IPS-18c (cell line): ENCODE measurements around the gene ZC3H14.

Source experiments
- H3K4me3 ChIP-seq: 2 replicates; pipeline ENCODE4 v1.7.0; 2013; ENCODE audit warnings: low read depth, mild to moderate bottlenecking, low read length, moderate library complexity; ENCODE audit not compliant: insufficient read depth
- H3K9me3 ChIP-seq: one replicate; pipeline ENCODE4 v1.6.1; 2013; ENCODE audit warnings: mild to moderate bottlenecking, low read length, moderate library complexity; ENCODE audit not compliant: control insufficient read depth, insufficient read depth

Gene ZC3H14

GRCh38 chr14:88588081-88588480 lies 25.2 kb downstream of the ZC3H14 start:
- Histone ChIP-seq H3K4me3 (no peak overlapping the region), H3K9me3 (no peaks in the 10 kb centered on the region)

GRCh38 chr14:88590173-88590572 lies 27.3 kb downstream of the ZC3H14 start:
- H3K4me3 ChIP-seq: no peak overlapping the region
- no peaks in the 10 kb centered on the region for H3K9me3 ChIP-seq

GRCh38 chr14:88592031-88592430 lies 29.2 kb downstream of the ZC3H14 start:
- no peak overlapping the region for H3K4me3 ChIP-seq
- H3K9me3 ChIP-seq: no peaks in the 10 kb centered on the region

- no peak overlapping the region for H3K4me3 ChIP-seq
- no peaks in the 10 kb centered on the region for H3K9me3 ChIP-seq
These were observed 34.2 kb downstream of the ZC3H14 start for GRCh38 chr14:88597038-88597437.

- Histone ChIP-seq H3K4me3 (no peak overlapping the region), H3K9me3 (no peaks in the 10 kb centered on the region)
These were observed 34.8 kb downstream of the ZC3H14 start for GRCh38 chr14:88597601-88598000.

- H3K9me3 ChIP-seq: no peaks in the 10 kb centered on the region
- H3K4me3 ChIP-seq: no peak overlapping the region
These were observed 35.3 kb downstream of the ZC3H14 start for GRCh38 chr14:88598097-88598675.

GRCh38 chr14:88599326-88599725 lies 36.5 kb downstream of the ZC3H14 start:
- Histone ChIP-seq H3K4me3 (no peak overlapping the region), H3K9me3 (no peaks in the 10 kb centered on the region)

GRCh38 chr14:88599761-88600439 lies 37.1 kb downstream of the ZC3H14 start:
- H3K4me3 ChIP-seq: no peak overlapping the region
- no peaks in the 10 kb centered on the region for H3K9me3 ChIP-seq

- H3K4me3 ChIP-seq: no peak overlapping the region
These were observed 41.4 kb downstream of the ZC3H14 start for GRCh38 chr14:88604212-88604611.

GRCh38 chr14:88605594-88605993 lies 42.8 kb downstream of the ZC3H14 start:
- Histone ChIP-seq H3K4me3 (no peak overlapping the region), H3K9me3 (no peaks in the 10 kb centered on the region)

More at GRCh38 chr14:88604212-88604611, 41.4 kb downstream of the ZC3H14 start:
- no peaks in the 10 kb centered on the region for H3K9me3 ChIP-seq

- Histone ChIP-seq H3K4me3 (no peak overlapping the region), H3K9me3 (no peaks in the 10 kb centered on the region)
These were observed 45.0 kb downstream of the ZC3H14 start for GRCh38 chr14:88607829-88608228.

GRCh38 chr14:88611878-88612277 lies 49.0 kb downstream of the ZC3H14 start:
- H3K4me3 ChIP-seq: no peak overlapping the region
- no peaks in the 10 kb centered on the region for H3K9me3 ChIP-seq

GRCh38 chr14:88612981-88613380 lies 50.1 kb downstream of the ZC3H14 start:
- H3K9me3 ChIP-seq: no peaks in the 10 kb centered on the region
- H3K4me3 ChIP-seq: no peak overlapping the region

GRCh38 chr14:88613552-88614010 lies 50.7 kb downstream of the ZC3H14 start:
- H3K9me3 ChIP-seq: no peaks in the 10 kb centered on the region
- H3K4me3 ChIP-seq: no peak overlapping the region

GRCh38 chr14:88614218-88614907 lies 51.5 kb downstream of the ZC3H14 start:
- no peak overlapping the region for H3K4me3 ChIP-seq
- no peaks in the 10 kb centered on the region for H3K9me3 ChIP-seq

- H3K4me3 ChIP-seq: no peak overlapping the region
- H3K9me3 ChIP-seq: no peaks in the 10 kb centered on the region
These were observed 53.9 kb downstream of the ZC3H14 start for GRCh38 chr14:88616697-88617096.

- no peak overlapping the region for H3K4me3 ChIP-seq
- no peaks in the 10 kb centered on the region for H3K9me3 ChIP-seq
These were observed 54.6 kb downstream of the ZC3H14 start for GRCh38 chr14:88617479-88617878.

GRCh38 chr14:88618476-88618875 lies 55.6 kb downstream of the ZC3H14 start:
- Histone ChIP-seq H3K4me3 (no peak overlapping the region), H3K9me3 (no peaks in the 10 kb centered on the region)
